Measurements from ENCODE around the gene SLC29A2. TPM values are rescaled to one million over a fixed set of nuclear protein-coding genes. Genes with fewer than 3 reads are reported as not detected.

The SLC29A2 gene
- total RNA-seq, 1 experiment from 2014 or later = 30.2 TPM

DNA sequence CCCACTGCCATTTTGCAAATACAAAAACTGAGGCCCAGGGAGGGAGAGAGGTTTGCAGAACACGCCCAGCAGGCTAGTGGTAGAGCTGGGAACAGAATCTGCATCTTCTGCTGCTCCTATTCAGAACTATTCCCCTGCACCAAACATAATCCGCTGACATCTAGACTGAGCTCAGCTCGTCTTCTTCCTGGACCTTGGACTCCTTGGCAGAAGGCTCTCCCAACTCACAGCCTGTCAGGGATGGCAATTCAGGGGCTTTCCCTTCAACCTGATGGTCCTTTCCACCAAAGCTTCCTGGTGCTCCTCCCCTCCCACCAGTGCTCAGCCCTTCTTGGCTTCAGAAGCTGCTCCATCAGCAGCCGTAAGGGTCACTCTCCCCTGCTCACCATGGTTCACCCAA lies 39.8 kb upstream of the SLC29A2 start:
- TF ChIP-seq FOXP4 (CRISPR knock-in tag; IDR thresholded peaks at IDR 0.05) (no peak), RORB (CRISPR knock-in tag; IDR thresholded peaks at IDR 0.05) (no peak), NR2C2 (CRISPR knock-in tag; IDR thresholded peaks at IDR 0.05) (no peak), RELA (CRISPR knock-in tag; IDR thresholded peaks at IDR 0.05; ENCODE audit: borderline replicate concordance) (no peak), ESRRA (CRISPR knock-in tag; IDR thresholded peaks at IDR 0.05; ENCODE audit: borderline replicate concordance) (no peak), ZNF416 (CRISPR knock-in tag; IDR thresholded peaks at IDR 0.05) (no peak)
- ATAC-seq (no peak), DNase-seq (ENCODE audit: low spot score) (no peak)
- Mint-ChIP-seq H3K4me1 (peaks cover 29% of the 10 kb centered on the region), H3K36me3 (no peaks in the 10 kb centered on the region), H3K27ac (no peak overlapping the region), H3K4me3 (no peak overlapping the region), H3K27me3 (ENCODE audit: low read depth) (peaks cover 19% of the 10 kb centered on the region), H3K9me3 (no peaks in the 10 kb centered on the region)
- ChIA-PET POLR2A (interaction anchor here (1.6 kb wide), 2 partner anchors 10 to 28 kb away, joined by 5 to 6 read pairs; partner anchors contain the start of gene MRPL11), CTCF (interaction anchor here (0.7 to 4.1 kb wide), 7 partner anchors 10 to 84 kb away, joined by 3 to 36 read pairs (median 4); partner anchors contain the start of genes MRPL11 and NPAS4)

GRCh38 chr11:66410191-66410590 lies 38.6 kb upstream of the SLC29A2 start:
- H3K27me3 Mint-ChIP-seq (ENCODE audit: low read depth) = peaks cover 27% of the 10 kb centered on the region
- no peak for TF ChIP-seq ZNF425 (CRISPR knock-in tag; conservative IDR thresholded peaks at IDR 0.05)
- no peak for TF ChIP-seq NR2C2 (CRISPR knock-in tag; IDR thresholded peaks at IDR 0.05)
- TF ChIP-seq HMGXB4 (CRISPR knock-in tag; IDR thresholded peaks at IDR 0.05) = no peak
- TF ChIP-seq NFE2L1 (CRISPR knock-in tag; IDR thresholded peaks at IDR 0.05) = no peak
- TF ChIP-seq JAZF1 (CRISPR knock-in tag; IDR thresholded peaks at IDR 0.05) = no peak
- H3K9me3 Mint-ChIP-seq = no peaks in the 10 kb centered on the region
- no peak for DNase-seq (ENCODE audit: low spot score)
- ChIA-PET CTCF (interaction anchor here (0.9 to 4.1 kb wide), 9 partner anchors 8 to 268 kb away, joined by 3 to 51 read pairs (median 27); partner anchors contain the start of genes DPP3, MRPL11, NPAS4 and RBM4B), POLR2A (interaction anchor here (0.9 to 1.6 kb wide), 2 partner anchors 11 to 29 kb away, joined by 4 to 5 read pairs; partner anchors contain the start of genes MRPL11 and NPAS4)
- H3K36me3 Mint-ChIP-seq = no peaks in the 10 kb centered on the region
- no peak overlapping the region for H3K27ac Mint-ChIP-seq
- peak overlapping the region; percentile 49 for H3K4me3 Mint-ChIP-seq
- no peak for ATAC-seq
- H3K4me1 Mint-ChIP-seq = peaks cover 26% of the 10 kb centered on the region

DNA sequence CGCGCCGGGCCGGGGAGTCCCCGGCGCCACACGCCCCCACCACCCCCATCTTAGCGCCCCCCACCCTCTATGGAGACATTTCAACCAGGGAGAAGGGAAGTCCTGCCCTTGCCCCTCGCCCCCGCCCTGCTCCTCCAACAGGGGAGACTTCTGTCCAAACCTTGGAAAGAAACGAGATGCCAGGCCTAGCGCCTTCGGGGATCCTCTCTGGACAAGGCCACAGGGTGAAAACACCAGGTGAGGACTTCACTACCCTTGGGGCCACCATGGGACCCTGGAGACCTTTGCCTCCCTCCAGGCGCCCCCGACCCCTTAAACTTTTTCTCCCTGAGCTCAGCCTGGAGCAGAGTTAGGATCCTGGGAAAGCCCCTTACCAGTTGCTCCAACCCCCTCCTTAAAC lies 37.7 kb upstream of the SLC29A2 start:
- Mint-ChIP-seq H3K4me1 (peaks cover 16% of the 10 kb centered on the region), H3K36me3 (no peaks in the 10 kb centered on the region), H3K9me3 (no peaks in the 10 kb centered on the region), H3K27me3 (ENCODE audit: low read depth) (peaks cover 34% of the 10 kb centered on the region), H3K4me3 (peak overlapping the region; percentile 47), H3K27ac (no peak overlapping the region)
- POLR2A ChIA-PET = interaction anchor here (0.7 to 1.5 kb wide), 4 partner anchors 9 to 71 kb away, joined by 3 to 9 read pairs (median 6); partner anchors contain the start of genes DPP3 and NPAS4
- DNase-seq (ENCODE audit: low spot score) = no peak
- CTCF ChIA-PET = interaction anchor here (0.9 to 4.1 kb wide), 16 partner anchors 8 to 269 kb away, joined by 3 to 51 read pairs (median 8); partner anchors contain the start of genes ACTN3, DPP3, MRPL11 and NPAS4
- ATAC-seq = no peak; the same call in 1 of the 2 replicates
- TF ChIP-seq FOXP1 (CRISPR knock-in tag; IDR thresholded peaks at IDR 0.05; ENCODE audit: borderline replicate concordance) = no peak
- TF ChIP-seq, protein P1, sequence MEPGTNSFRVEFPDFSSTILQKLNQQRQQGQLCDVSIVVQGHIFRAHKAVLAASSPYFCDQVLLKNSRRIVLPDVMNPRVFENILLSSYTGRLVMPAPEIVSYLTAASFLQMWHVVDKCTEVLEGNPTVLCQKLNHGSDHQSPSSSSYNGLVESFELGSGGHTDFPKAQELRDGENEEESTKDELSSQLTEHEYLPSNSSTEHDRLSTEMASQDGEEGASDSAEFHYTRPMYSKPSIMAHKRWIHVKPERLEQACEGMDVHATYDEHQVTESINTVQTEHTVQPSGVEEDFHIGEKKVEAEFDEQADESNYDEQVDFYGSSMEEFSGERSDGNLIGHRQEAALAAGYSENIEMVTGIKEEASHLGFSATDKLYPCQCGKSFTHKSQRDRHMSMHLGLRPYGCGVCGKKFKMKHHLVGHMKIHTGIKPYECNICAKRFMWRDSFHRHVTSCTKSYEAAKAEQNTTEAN (CRISPR knock-in tag; IDR thresholded peaks at IDR 0.05) = no peak
- no peak for TF ChIP-seq PRRX2 (CRISPR knock-in tag; IDR thresholded peaks at IDR 0.05)
- no peak for TF ChIP-seq FOXP4 (CRISPR knock-in tag; IDR thresholded peaks at IDR 0.05)
- TF ChIP-seq ETV6 (CRISPR knock-in tag; IDR thresholded peaks at IDR 0.05) = no peak
- no peak for TF ChIP-seq NR3C1 (CRISPR knock-in tag; conservative IDR thresholded peaks at IDR 0.05; ENCODE audit: low read depth)
- TF ChIP-seq, protein P2, sequence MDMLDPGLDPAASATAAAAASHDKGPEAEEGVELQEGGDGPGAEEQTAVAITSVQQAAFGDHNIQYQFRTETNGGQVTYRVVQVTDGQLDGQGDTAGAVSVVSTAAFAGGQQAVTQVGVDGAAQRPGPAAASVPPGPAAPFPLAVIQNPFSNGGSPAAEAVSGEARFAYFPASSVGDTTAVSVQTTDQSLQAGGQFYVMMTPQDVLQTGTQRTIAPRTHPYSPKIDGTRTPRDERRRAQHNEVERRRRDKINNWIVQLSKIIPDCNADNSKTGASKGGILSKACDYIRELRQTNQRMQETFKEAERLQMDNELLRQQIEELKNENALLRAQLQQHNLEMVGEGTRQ (CRISPR knock-in tag; IDR thresholded peaks at IDR 0.05) = no peak
- no peak for TF ChIP-seq ZNF396 (CRISPR knock-in tag; IDR thresholded peaks at IDR 0.05; ENCODE audit: borderline replicate concordance)
- TF ChIP-seq CDX4 (CRISPR knock-in tag; IDR thresholded peaks at IDR 0.05; ENCODE audit: borderline replicate concordance) = no peak
- no peak for TF ChIP-seq SOX15 (CRISPR knock-in tag; IDR thresholded peaks at IDR 0.05)

Measured in WTC11 (cell line).